K562 (cell line): ENCODE measurements around the gene RERE. TPM values are rescaled to one million over a fixed set of nuclear protein-coding genes. Genes with fewer than 3 reads are reported as not detected.
A peak's percentile ranks its signal among the peaks of the same experiment; 100 is the strongest.

ENCODE experiments used
- ATAC-seq: fragments of 200-7000 bp; cut with Tn5 transposase; 3 replicates; pipeline ENCODE4 v1.9.1; 2020; ENCODE audit warnings: moderate library complexity
- BruUV-seq: library from RNA; stranded (reverse); fragments of 400-500 nt; replicated peaks from 2 replicates; lab custom pipeline; 2021; lab: Mats Ljungman, UMichigan
- CTCF ChIA-PET: fragments of 300-600 bp; formaldehyde crosslinking; extraction: SDS; loops from one replicate; lab custom pipeline; 2021; ENCODE audit warnings: low intra/inter-chr PET ratio; lab: Yijun Ruan, JAX
- POLR2A ChIA-PET: fragments of 300-600, 350-650 bp; sonication (Branson Sonifier 250); formaldehyde crosslinking; extraction: SDS; loops from one replicate; lab custom pipeline; 2021; ENCODE audit warnings: antibody characterized with exemption, inconsistent platforms; lab: Yijun Ruan, JAX
- DNase-seq, 4 experiments: peaks; one replicate each; pipeline versions ENCODE4 v3.0.0 to v3.0.0-alpha.2; 2011 to 2018; ENCODE audit warnings: low spot score in 3 of 4, mixed read lengths in 3 of 4; ENCODE audit errors: extremely low read depth in 1 of 4
- FAIRE-seq: peaks from 2 replicates; lab custom pipeline; 2011; peaks lifted over from hg19 to GRCh38; lab: Jason Lieb, UNC
- H2AFZ ChIP-seq: 2 replicates; pipeline ENCODE4 v1.6.0; 2011; ENCODE audit warnings: low read depth, low read length, control low read depth, inconsistent platforms
- H3K27ac ChIP-seq: fragments of 200-600 bp; 3 replicates; pipeline ENCODE4 v1.8.0; 2011; ENCODE audit warnings: low read depth, mild to moderate bottlenecking, control low read depth, inconsistent platforms, low read length, moderate library complexity, mixed read lengths; ENCODE audit errors: extremely low read depth
- H3K27me3 ChIP-seq, 2 experiments: fragments of 300-600 bp in 1 of 2; 2 replicates in 1 of 2; 3 replicates in 1 of 2; pipeline versions ENCODE4 v1.6.0 to v1.8.0; 2011; ENCODE audit warnings: inconsistent platforms in 2 of 2, low read length in 2 of 2, mild to moderate bottlenecking in 1 of 2, mixed read lengths in 1 of 2, moderate library complexity in 1 of 2; ENCODE audit not compliant: control insufficient read depth in 2 of 2, insufficient read depth in 2 of 2
- H3K36me3 ChIP-seq: fragments of 300-600 bp; 3 replicates; pipeline ENCODE4 v1.8.0; 2011; ENCODE audit warnings: mild to moderate bottlenecking, low read length, inconsistent platforms; ENCODE audit not compliant: control insufficient read depth, insufficient read depth
- H3K4me1 ChIP-seq, 2 experiments: fragments of 200-600 bp in 1 of 2; replicated peaks in 1 of 2; 2 replicates in 1 of 2; 3 replicates in 1 of 2; pipeline versions ENCODE4 v1.5.1 to v1.8.0; 2011; ENCODE audit warnings: inconsistent platforms in 2 of 2, low read length in 2 of 2, mild to moderate bottlenecking in 1 of 2, mixed read lengths in 1 of 2, moderate library complexity in 1 of 2; ENCODE audit not compliant: control insufficient read depth in 2 of 2, insufficient read depth in 2 of 2
- H3K4me2 ChIP-seq: 2 replicates; pipeline ENCODE4 v1.6.1; 2011; ENCODE audit warnings: low read length, control low read depth, inconsistent platforms, mixed read lengths; ENCODE audit not compliant: insufficient read depth
- H3K4me3 ChIP-seq: fragments of 200-600 bp; sonication (generic), shearing (Covaris generic); 2 replicates; pipeline ENCODE4 v1.5.1; 2016; ENCODE audit warnings: control low read depth, inconsistent platforms
- H3K79me2 ChIP-seq: fragments of 200-600 bp; 3 replicates; pipeline ENCODE4 v1.8.0; 2011; ENCODE audit warnings: low read length, inconsistent platforms; ENCODE audit not compliant: control insufficient read depth, insufficient read depth
- H3K9ac ChIP-seq, 2 experiments: 2 replicates each; pipeline versions ENCODE4 v1.6.0 to v1.6.1; 2011; ENCODE audit warnings: low read depth in 2 of 2, low read length in 2 of 2, control low read depth in 1 of 2, inconsistent platforms in 1 of 2, mild to moderate bottlenecking in 1 of 2, mixed read lengths in 1 of 2; ENCODE audit not compliant: insufficient read depth in 1 of 2
- H3K9me1 ChIP-seq: one replicate; pipeline ENCODE4 v1.6.0; 2011; ENCODE audit warnings: inconsistent platforms, mild to moderate bottlenecking, low read length, moderate library complexity; ENCODE audit not compliant: control insufficient read depth, insufficient read depth
- H3K9me3 ChIP-seq: replicated peaks from 2 replicates; pipeline ENCODE4 v1.5.1; 2011; ENCODE audit warnings: low read depth, low read length, inconsistent platforms; ENCODE audit not compliant: control insufficient read depth, insufficient read depth
- H4K20me1 ChIP-seq: replicated peaks from 2 replicates; pipeline ENCODE4 v1.6.1; 2011; ENCODE audit warnings: low read length, inconsistent platforms, mixed read lengths; ENCODE audit not compliant: control insufficient read depth, insufficient read depth
- ARID2 ChIP-seq: fragments of 450-650 bp; IDR thresholded peaks from 2 replicates; pipeline ENCODE4 v1.6.1; 2017; ENCODE audit warnings: antibody characterized with exemption, mild to moderate bottlenecking
- C11orf30 ChIP-seq: fragments of 450-650 bp; IDR thresholded peaks from 2 replicates; pipeline ENCODE4 v1.6.1; 2016; ENCODE audit warnings: low read depth, mild to moderate bottlenecking
- GTF2F1 ChIP-seq: IDR thresholded peaks from 2 replicates; pipeline ENCODE4 v1.6.1; 2011; ENCODE audit warnings: low read depth, low read length, improper control_type of control experiment
- IFI16 ChIP-seq: fragments of 250-450 bp; sonication (Bioruptor Pico); IDR thresholded peaks from 2 replicates; pipeline ENCODE4 v2.1.2; 2022; ENCODE audit warnings: mild to moderate bottlenecking, inconsistent platforms
- MAFG ChIP-seq: fragments of 450-650 bp; conservative IDR thresholded peaks from 2 replicates; pipeline ENCODE4 v1.6.1; 2016; ENCODE audit warnings: missing genetic modification characterization, missing compliant biosample characterization
- MYNN ChIP-seq, 2 experiments: sonication (generic); formaldehyde crosslinking in 1 of 2; IDR thresholded peaks; 2 replicates each; pipeline versions ENCODE4 v1.5.0 to v1.6.1; 2016 to 2020; ENCODE audit warnings: antibody characterized with exemption in 1 of 2, missing genetic modification reagents in 1 of 2
- RBFOX2 ChIP-seq: fragments of 200-400 bp; formaldehyde crosslinking; IDR thresholded peaks from 2 replicates; pipeline ENCODE4 v1.6.1; 2017; ENCODE audit warnings: low read depth, mild to moderate bottlenecking, low read length, moderate library complexity
- SIX5 ChIP-seq, 2 experiments: IDR thresholded peaks; 2 replicates each; pipeline ENCODE4 v1.6.1; 2011; ENCODE audit warnings: low read length in 2 of 2, borderline replicate concordance in 1 of 2, low read depth in 1 of 2, mild to moderate bottlenecking in 1 of 2, moderate library complexity in 1 of 2; ENCODE audit not compliant: insufficient read depth in 1 of 2
- ZNF408 ChIP-seq: fragments of 250-450 bp; sonication (Bioruptor Pico); IDR thresholded peaks from 2 replicates; pipeline ENCODE4 v1.4.0; 2020; ENCODE audit warnings: low read depth, mild to moderate bottlenecking, moderate library complexity
- WGBS: fragments of 100-300 bp; shearing (Covaris generic); methylation state at CpG from one replicate; pipeline ENCODE4 v1.1.6; 2016; ENCODE audit warnings: low coverage, mixed read lengths; ENCODE audit not compliant: insufficient coverage; ENCODE audit errors: missing lambda C conversion rate; 5-methylcytosine and 5-hydroxymethylcytosine counted together
- in situ Hi-C: fragments of 300-500 bp; cut with MboI; formaldehyde crosslinking; loops from 4 replicates; pipeline ENCODE4 v1.15.0; 2018; ENCODE audit warnings: inconsistent platforms, mixed read lengths
- intact Hi-C: fragments of 100-400 bp; cut with micrococcal nuclease; formaldehyde crosslinking; loops from 2 replicates; pipeline ENCODE4 v1.14.2; 2022
- polyA plus RNA-seq, 8 experiments: library from polyadenylated mRNA; depleted of rRNA in 4 of 8; stranded (reverse) in 5 of 8; unstranded in 3 of 8; fragments of >200 nt; fragmentation: Nextera tagmentation in 2 of 8; fragmentation: Illumina TruSeq in 1 of 8; extraction: Ambion mirVana in 2 of 8; extraction: Trizol in 1 of 8; gene quantifications; 2 replicates each; pipeline versions ENCODE4 v1.2.1 to v1.2.3, GENCODE V29; 2011 to 2014; ENCODE audit warnings: inconsistent platforms in 1 of 8, missing spikeins in 1 of 8
- total RNA-seq, 7 experiments: library from RNA; depleted of rRNA in 6 of 7; stranded (reverse); fragments of >200 nt in 6 of 7; fragmentation: Illumina TruSeq in 2 of 7; extraction: Trizol in 2 of 7; gene quantifications; 2 replicates each; pipeline versions ENCODE4 v1.2.1 to v1.2.3, GENCODE V29; 2011 to 2021; ENCODE audit warnings: low replicate concordance in 1 of 7
- TF ChIP-seq, protein P1 (sequence below): fragments of 250-450 bp; sonication (Bioruptor Pico); IDR thresholded peaks from 2 replicates; pipeline ENCODE4 v1.4.0; 2020

RERE gene
- total and polyA plus RNA-seq, 9 of the 15 experiments (the other 6 are each of a cell fraction or from before 2014, with no cell fraction given) = 3.0 to 51.5 (median 13.4) TPM

DNA sequence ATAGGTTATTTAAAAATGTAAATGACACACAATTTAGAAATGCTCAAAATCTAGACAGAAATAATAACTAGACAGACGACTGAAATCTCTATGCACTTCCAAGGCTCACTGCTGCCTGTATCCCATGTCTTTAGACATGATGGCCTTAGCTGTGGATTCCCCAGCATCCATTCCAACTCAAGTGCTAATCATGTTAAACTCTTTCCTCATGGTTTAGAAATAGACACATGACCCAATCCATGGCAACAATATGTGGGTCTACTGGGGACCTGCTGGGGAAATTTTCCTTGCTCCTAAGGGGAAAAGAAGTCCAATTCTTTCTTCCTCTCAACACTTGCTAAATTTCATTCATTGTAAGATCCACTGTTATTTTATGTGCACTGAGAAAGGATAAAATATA is 311.0 kb downstream of the RERE start (continued):
- TF ChIP-seq, protein P1, sequence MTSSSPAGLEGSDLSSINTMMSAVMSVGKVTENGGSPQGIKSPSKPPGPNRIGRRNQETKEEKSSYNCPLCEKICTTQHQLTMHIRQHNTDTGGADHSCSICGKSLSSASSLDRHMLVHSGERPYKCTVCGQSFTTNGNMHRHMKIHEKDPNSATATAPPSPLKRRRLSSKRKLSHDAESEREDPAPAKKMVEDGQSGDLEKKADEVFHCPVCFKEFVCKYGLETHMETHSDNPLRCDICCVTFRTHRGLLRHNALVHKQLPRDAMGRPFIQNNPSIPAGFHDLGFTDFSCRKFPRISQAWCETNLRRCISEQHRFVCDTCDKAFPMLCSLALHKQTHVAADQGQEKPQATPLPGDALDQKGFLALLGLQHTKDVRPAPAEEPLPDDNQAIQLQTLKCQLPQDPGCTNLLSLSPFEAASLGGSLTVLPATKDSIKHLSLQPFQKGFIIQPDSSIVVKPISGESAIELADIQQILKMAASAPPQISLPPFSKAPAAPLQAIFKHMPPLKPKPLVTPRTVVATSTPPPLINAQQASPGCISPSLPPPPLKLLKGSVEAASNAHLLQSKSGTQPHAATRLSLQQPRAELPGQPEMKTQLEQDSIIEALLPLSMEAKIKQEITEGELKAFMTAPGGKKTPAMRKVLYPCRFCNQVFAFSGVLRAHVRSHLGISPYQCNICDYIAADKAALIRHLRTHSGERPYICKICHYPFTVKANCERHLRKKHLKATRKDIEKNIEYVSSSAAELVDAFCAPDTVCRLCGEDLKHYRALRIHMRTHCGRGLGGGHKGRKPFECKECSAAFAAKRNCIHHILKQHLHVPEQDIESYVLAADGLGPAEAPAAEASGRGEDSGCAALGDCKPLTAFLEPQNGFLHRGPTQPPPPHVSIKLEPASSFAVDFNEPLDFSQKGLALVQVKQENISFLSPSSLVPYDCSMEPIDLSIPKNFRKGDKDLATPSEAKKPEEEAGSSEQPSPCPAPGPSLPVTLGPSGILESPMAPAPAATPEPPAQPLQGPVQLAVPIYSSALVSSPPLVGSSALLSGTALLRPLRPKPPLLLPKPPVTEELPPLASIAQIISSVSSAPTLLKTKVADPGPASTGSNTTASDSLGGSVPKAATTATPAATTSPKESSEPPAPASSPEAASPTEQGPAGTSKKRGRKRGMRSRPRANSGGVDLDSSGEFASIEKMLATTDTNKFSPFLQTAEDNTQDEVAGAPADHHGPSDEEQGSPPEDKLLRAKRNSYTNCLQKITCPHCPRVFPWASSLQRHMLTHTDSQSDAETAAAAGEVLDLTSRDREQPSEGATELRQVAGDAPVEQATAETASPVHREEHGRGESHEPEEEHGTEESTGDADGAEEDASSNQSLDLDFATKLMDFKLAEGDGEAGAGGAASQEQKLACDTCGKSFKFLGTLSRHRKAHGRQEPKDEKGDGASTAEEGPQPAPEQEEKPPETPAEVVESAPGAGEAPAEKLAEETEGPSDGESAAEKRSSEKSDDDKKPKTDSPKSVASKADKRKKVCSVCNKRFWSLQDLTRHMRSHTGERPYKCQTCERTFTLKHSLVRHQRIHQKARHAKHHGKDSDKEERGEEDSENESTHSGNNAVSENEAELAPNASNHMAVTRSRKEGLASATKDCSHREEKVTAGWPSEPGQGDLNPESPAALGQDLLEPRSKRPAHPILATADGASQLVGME (CRISPR knock-in tag) = no peak
- no peak for TF ChIP-seq GTF2F1
- TF ChIP-seq SIX5 (IDR thresholded peaks at IDR 0.05; ENCODE audit: borderline replicate concordance in 1 of 2, insufficient read depth in 1 of 2, low read depth in 1 of 2, low read length in 2 of 2) = no peak
- TF ChIP-seq ZNF408 (CRISPR knock-in tag) = no peak
- TF ChIP-seq, all 486 proteins: peak for 0

DNA sequence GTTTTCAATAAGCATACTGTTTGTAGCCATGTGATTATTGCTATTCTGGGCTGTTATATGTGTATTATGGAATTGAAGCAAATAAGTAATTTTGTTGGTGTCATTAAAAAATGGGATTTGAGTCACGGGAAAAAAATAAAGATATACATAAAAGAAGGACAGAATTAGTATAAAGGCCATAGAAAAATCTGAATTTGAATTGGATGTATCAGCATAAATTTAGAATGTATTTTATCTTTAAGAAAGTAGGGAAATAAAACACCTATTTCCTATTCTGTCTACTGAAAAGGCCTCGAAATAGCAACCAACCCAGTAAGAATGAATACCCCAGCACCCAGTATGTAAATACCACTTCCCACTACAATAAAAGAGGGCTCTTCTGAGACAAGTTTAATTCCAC is 313.6 kb downstream of the RERE start:
- 74% methylated on average over 2 of the region's 2 CpGs for WGBS
- in situ Hi-C loops (no loop called here), intact Hi-C loops (no loop called here)
- H3K27me3 ChIP-seq = no peaks in the 10 kb centered on the region
- no peaks in the 10 kb centered on the region for H4K20me1 ChIP-seq
- no peak overlapping the region for H3K4me3 ChIP-seq
- ATAC-seq (no peak), DNase-seq (no peak), FAIRE-seq (no peak)
- H3K27ac ChIP-seq = no peak overlapping the region
- H2AFZ ChIP-seq = no peak overlapping the region
- POLR2A ChIA-PET = interaction anchor here (0.8 kb wide), 1 partner anchor 22 kb away, joined by 3 read pairs; no protein-coding TSS in a partner anchor
- CTCF ChIA-PET = no interaction called here
- H3K9me1 ChIP-seq = no peaks in the 10 kb centered on the region
- TSS peak; percentile 14 for BruUV-seq
- no peak overlapping the region for H3K4me2 ChIP-seq
- H3K79me2 ChIP-seq = no peaks in the 10 kb centered on the region
- no peak overlapping the region for H3K9ac ChIP-seq
- no peaks in the 10 kb centered on the region for H3K9me3 ChIP-seq
- H3K36me3 ChIP-seq = peaks cover 18% of the 10 kb centered on the region
- peaks cover 0 to 3% of the 10 kb centered on the region in 2 experiments; a peak in 2 of 5 replicates for H3K4me1 ChIP-seq
- TF ChIP-seq C11orf30 (peak; percentile 60), IFI16 (CRISPR knock-in tag) (no peak), RBFOX2 (no peak), ARID2 (no peak), MAFG (0 out of 2 replicates have a peak, but pooled peaks have one; percentile 23), MYNN (IDR thresholded peaks at IDR 0.05) (no peak), MYNN (CRISPR knock-in tag; IDR thresholded peaks at IDR 0.05) (no peak)
